ENCODE data around the gene C11orf87. TPM values are rescaled to one million over a fixed set of nuclear protein-coding genes. Genes with fewer than 3 reads are reported as not detected.

The C11orf87 gene
- total and polyA plus RNA-seq, 3 donors from 2014 or later, result 0.07 to 0.19 (median 0.08) TPM

DNA sequence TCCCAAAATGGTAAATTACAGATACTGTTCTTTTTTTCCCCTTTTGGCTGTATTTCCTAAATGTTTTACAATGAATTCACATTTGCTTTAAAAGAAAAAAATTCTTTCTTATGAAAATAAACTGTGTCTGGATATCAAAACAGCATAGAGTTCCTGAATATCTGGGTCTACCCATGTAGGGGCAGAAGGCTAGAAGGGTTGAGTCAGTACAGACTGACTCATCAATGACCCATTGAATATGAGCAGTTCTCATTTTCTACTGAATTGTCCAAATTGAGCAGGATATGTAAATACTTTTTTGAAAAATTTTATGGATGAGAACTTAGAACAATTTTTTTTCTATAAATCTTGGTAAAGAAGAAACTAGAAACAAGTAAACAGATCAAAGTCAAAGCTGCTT is 16.3 kb upstream of the C11orf87 start:
- Histone ChIP-seq H3K27me3 (no peaks in the 10 kb centered on the region), H3K36me3 (ENCODE audit: low read depth, missing control alignments) (no peaks in the 10 kb centered on the region), H3K4me1 (no peaks in the 10 kb centered on the region), H3K27ac (no peak overlapping the region), H3K4me3 (no peak overlapping the region), H3K9me3 (no peaks in the 10 kb centered on the region)
- DNase-seq, result no peak
- TF ChIP-seq, protein P1, sequence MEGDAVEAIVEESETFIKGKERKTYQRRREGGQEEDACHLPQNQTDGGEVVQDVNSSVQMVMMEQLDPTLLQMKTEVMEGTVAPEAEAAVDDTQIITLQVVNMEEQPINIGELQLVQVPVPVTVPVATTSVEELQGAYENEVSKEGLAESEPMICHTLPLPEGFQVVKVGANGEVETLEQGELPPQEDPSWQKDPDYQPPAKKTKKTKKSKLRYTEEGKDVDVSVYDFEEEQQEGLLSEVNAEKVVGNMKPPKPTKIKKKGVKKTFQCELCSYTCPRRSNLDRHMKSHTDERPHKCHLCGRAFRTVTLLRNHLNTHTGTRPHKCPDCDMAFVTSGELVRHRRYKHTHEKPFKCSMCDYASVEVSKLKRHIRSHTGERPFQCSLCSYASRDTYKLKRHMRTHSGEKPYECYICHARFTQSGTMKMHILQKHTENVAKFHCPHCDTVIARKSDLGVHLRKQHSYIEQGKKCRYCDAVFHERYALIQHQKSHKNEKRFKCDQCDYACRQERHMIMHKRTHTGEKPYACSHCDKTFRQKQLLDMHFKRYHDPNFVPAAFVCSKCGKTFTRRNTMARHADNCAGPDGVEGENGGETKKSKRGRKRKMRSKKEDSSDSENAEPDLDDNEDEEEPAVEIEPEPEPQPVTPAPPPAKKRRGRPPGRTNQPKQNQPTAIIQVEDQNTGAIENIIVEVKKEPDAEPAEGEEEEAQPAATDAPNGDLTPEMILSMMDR (IDR thresholded peaks at IDR 0.05), result no peak
- no peak for TF ChIP-seq POLR2A (IDR thresholded peaks at IDR 0.05)
- intact Hi-C loops (cut with DNase I; ENCODE audit: low total_unique reads), result no loop called here

DNA sequence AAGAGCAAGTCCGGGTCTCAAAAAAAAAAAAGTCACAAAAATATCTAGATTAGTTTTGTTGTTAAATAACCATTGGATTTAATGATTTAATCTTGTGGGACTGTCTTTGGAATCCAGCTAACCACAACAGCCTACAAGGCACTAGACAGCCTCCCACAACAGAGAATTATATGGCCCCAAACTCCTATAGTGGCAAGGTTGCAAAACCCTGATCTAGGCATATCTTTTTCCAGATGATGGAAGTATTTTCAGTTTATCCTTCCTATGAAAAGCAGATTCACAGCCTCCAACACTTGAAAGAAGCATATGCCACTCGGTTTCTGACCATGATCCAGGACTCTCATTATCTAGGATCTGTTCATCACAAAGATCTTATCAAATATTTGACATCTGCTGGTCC is 5.4 kb upstream of the C11orf87 start:
- no peak for DNase-seq
- H3K4me3 ChIP-seq, result no peak overlapping the region
- no peaks in the 10 kb centered on the region for H3K27me3 ChIP-seq
- no peaks in the 10 kb centered on the region for H3K36me3 ChIP-seq (ENCODE audit: low read depth, missing control alignments)
- TF ChIP-seq, protein P1 (IDR thresholded peaks at IDR 0.05), result no peak
- TF ChIP-seq POLR2A (IDR thresholded peaks at IDR 0.05), result no peak
- H3K4me1 ChIP-seq, result no peaks in the 10 kb centered on the region
- intact Hi-C loops (cut with DNase I; ENCODE audit: low total_unique reads), result no loop called here
- WGBS, 2 donors, result 67 to 75% methylated on average over 2 of the region's 2 CpGs
- H3K27ac ChIP-seq, result no peak overlapping the region
- H3K9me3 ChIP-seq, result no peaks in the 10 kb centered on the region

DNA sequence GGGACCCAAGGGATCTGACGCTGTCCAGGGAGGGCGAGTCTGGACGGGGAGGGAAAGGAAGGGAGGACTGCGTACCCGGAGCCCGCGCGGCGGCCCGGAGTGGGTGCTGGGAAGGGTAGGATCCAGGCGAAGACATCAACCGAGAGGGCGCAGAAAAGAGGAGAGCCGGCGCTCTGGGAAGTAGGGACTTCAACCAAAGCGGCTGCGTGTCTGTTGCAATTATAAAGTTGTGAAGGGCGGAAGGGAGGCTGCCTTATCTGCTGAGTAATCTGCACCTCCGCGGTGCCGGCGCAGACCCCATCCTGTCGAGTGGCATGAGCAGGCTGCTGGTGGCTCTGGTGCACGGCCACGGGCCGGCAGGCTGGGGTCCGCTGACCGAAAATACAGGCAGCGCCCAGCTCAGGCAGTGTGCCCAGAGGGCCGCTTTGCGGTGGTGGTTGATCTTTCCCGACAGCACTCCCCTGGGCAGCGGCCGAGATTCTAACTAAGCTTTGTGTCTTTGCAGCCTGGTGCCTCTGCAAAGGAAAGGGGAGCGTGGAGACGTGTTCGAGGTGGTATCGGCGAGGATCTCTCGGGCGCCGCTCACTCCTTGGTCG is 978 bp downstream of the C11orf87 start:
- Histone ChIP-seq H3K4me3 (peak overlapping the region in 1 of 2 donors; percentile 24), H3K9me3 (no peaks in the 10 kb centered on the region), H3K27me3 (no peaks in the 10 kb centered on the region), H3K4me1 (peaks cover 8% of the 10 kb centered on the region), H3K27ac (no peak overlapping the region), H3K36me3 (ENCODE audit: low read depth, missing control alignments) (no peaks in the 10 kb centered on the region)
- intact Hi-C loops (cut with DNase I; ENCODE audit: low total_unique reads), result no loop called here
- DNase-seq, result no peak
- TF ChIP-seq, protein P1 (IDR thresholded peaks at IDR 0.05), result no peak
- 1 to 2% methylated on average over 30 to 42 of the region's 43 CpGs for WGBS, 2 donors

DNA sequence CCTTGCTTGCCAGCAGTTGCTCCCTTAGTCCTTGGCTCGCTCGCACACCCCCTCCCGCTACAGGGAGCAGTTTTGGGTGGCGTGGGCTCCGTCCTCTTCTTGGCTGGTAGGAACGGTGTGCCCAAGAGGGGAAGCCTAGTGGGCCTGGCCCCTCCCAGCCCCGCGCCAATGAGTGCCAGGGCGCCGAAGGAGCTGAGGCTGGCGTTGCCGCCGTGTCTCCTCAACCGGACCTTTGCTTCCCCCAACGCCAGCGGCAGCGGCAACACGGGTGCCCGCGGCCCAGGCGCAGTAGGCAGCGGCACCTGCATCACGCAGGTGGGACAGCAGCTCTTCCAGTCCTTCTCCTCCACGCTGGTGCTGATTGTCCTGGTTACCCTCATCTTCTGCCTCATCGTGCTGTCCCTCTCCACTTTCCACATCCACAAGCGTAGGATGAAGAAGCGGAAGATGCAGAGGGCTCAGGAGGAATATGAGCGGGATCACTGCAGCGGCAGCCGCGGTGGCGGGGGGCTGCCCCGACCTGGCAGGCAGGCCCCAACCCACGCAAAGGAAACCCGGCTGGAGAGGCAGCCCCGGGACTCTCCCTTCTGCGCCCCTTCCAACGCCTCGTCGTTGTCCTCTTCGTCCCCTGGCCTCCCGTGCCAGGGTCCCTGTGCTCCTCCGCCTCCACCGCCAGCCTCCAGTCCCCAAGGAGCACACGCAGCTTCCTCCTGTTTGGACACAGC is 1.6 kb downstream of the C11orf87 start:
- WGBS, 2 donors, result 31 to 37% methylated on average over 6 to 43 of the region's 45 CpGs

More for the DNA sequence above, 1.6 kb downstream of the C11orf87 start:
- no peaks in the 10 kb centered on the region for H3K27me3 ChIP-seq
- H3K36me3 ChIP-seq (ENCODE audit: low read depth, missing control alignments), result no peaks in the 10 kb centered on the region
- peak overlapping the region in 1 of 2 donors; percentile 24 for H3K4me3 ChIP-seq
- TF ChIP-seq POLR2A (IDR thresholded peaks at IDR 0.05), result no peak
- TF ChIP-seq, protein P1 (IDR thresholded peaks at IDR 0.05), result no peak
- H3K4me1 ChIP-seq, result peaks cover 8% of the 10 kb centered on the region
- DNase-seq, result no peak
- H3K27ac ChIP-seq, result no peak overlapping the region
- intact Hi-C loops (cut with DNase I; ENCODE audit: low total_unique reads), result no loop called here
- H3K9me3 ChIP-seq, result no peaks in the 10 kb centered on the region
